ENCODE measurements around the gene ELL.

ELL gene

GRCh38 chr19:18423258-18424020 lies 98.4 kb downstream of the ELL start:
- peaks cover 61% of the 10 kb centered on the region for H3K36me3 Mint-ChIP-seq (ENCODE audit: insufficient read depth)

GRCh38 chr19:18422530-18423191 lies 99.2 kb downstream of the ELL start:
- DNase-seq (peak in 1 of 3 experiments; percentile 44), ATAC-seq (replicated peaks) (peak; percentile 10)
- Mint-ChIP-seq H3K27ac (peak overlapping the region; percentile 93 to 95), H3K36me3 (ENCODE audit: insufficient read depth) (peaks cover 60% of the 10 kb centered on the region), H3K27me3 (no peaks in the 10 kb centered on the region), H3K4me1 (ENCODE audit: low read depth in 2 of 2) (peaks cover 71 to 73% of the 10 kb centered on the region in 2 donors), H3K4me3 (peak overlapping the region; percentile 88 to 93), H3K9me3 (no peaks in the 10 kb centered on the region)

More at GRCh38 chr19:18423258-18424020, 98.4 kb downstream of the ELL start:
- Mint-ChIP-seq H3K9me3 (no peaks in the 10 kb centered on the region), H3K27me3 (no peaks in the 10 kb centered on the region), H3K4me3 (peak overlapping the region; percentile 88 to 93), H3K4me1 (ENCODE audit: low read depth in 2 of 2) (peaks cover 64 to 66% of the 10 kb centered on the region in 2 donors), H3K27ac (peak overlapping the region; percentile 93 to 95)
- DNase-seq (no peak), ATAC-seq (replicated peaks) (no peak)

DNA sequence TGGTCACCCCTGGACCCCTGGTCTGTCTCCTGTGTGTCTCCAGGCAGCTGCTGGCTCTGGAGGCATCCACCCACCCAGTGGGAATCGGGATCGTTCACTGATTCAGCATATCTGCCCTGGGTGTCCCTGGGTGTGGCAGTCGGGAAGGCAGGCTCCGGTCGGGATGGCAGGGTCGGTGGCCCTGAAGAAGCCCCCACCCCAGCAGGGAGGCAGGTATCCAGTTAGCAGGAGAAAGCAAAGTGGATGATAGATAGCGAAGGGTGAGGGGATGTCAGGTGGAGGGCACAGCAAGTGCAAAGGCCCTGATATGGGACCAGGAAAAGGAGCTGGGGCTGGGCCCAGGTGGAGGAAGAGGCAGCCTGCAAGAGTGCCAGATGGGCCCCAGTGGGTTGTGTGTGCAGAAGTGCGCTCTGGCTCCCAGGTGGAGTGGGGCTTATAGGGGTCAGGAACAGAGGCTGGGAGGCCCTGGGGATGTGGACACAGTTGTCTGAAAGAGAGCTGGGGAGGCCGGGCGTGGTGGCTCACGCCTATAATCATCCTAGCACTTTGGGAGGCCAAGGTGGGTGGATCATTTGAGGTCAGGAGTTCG lies 100.4 kb downstream of the ELL start:
- Mint-ChIP-seq H3K36me3 (ENCODE audit: insufficient read depth) (peaks cover 59% of the 10 kb centered on the region), H3K27me3 (no peaks in the 10 kb centered on the region), H3K9me3 (no peaks in the 10 kb centered on the region), H3K4me1 (ENCODE audit: low read depth in 2 of 2) (peaks cover 75 to 83% of the 10 kb centered on the region in 2 donors), H3K27ac (peak overlapping the region; percentile 92 to 95), H3K4me3 (peak overlapping the region; percentile 88 to 93)
- DNase-seq (peak in 1 of 3 experiments; percentile 18), ATAC-seq (replicated peaks) (no peak)

DNA sequence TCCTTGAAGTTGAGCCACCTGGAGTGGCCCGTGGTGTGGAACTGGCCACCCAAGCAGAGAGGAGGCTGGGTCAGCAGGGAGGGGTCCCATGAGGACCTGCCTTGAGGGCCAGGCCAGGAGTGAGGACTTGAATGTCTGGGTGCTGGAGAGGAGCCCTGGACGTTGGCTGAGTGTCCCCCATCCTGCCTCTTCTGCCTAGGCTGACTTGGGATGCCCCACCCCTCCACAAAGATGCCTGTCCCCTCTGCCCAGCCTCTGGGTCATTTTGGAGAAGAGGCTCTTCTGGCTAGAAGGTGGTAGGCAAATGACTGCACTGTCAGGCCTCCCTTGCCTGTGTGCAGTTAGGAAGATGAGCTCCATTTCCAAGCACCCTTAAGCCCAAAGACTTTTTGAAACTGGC lies 100.9 kb downstream of the ELL start:
- peak overlapping the region; percentile 88 to 93 for H3K4me3 Mint-ChIP-seq
- H3K27ac Mint-ChIP-seq, result peak overlapping the region; percentile 92 to 95
- H3K27me3 Mint-ChIP-seq, result no peaks in the 10 kb centered on the region
- peaks cover 75 to 85% of the 10 kb centered on the region in 2 donors for H3K4me1 Mint-ChIP-seq (ENCODE audit: low read depth in 2 of 2)
- no peaks in the 10 kb centered on the region for H3K9me3 Mint-ChIP-seq
- DNase-seq, result no peak
- peaks cover 58% of the 10 kb centered on the region for H3K36me3 Mint-ChIP-seq (ENCODE audit: insufficient read depth)
- no peak for ATAC-seq (replicated peaks)

GRCh38 chr19:18419699-18420460 lies 102.0 kb downstream of the ELL start:
- Mint-ChIP-seq H3K27me3 (no peaks in the 10 kb centered on the region), H3K9me3 (no peaks in the 10 kb centered on the region), H3K4me3 (peak overlapping the region; percentile 88 to 93), H3K36me3 (ENCODE audit: insufficient read depth) (peaks cover 51% of the 10 kb centered on the region), H3K27ac (peak overlapping the region; percentile 92 to 95), H3K4me1 (ENCODE audit: low read depth in 2 of 2) (peaks cover 72 to 86% of the 10 kb centered on the region in 2 donors)
- ATAC-seq (replicated peaks), result peak; percentile 37
- DNase-seq, result peak; percentile 56 to 59 (median 57)

GRCh38 chr19:18419195-18419698 lies 102.6 kb downstream of the ELL start, which contains the start of gene SSBP4:
Gene SSBP4 (plus strand): TSS chr19:18419398. CDS start chr19:18419649, 251 bp downstream.
- no peaks in the 10 kb centered on the region for H3K9me3 Mint-ChIP-seq
- H3K4me1 Mint-ChIP-seq (ENCODE audit: low read depth in 2 of 2), result peaks cover 73 to 86% of the 10 kb centered on the region in 2 donors
- peak within 1 kb of the TSS; percentile 88 to 93 for H3K4me3 Mint-ChIP-seq
- DNase-seq (peak; percentile 71 to 76 (median 75)), ATAC-seq (replicated peaks) (peak; percentile 55)
- H3K36me3 Mint-ChIP-seq (ENCODE audit: insufficient read depth), result peaks cover 51% of the 10 kb centered on the region
- H3K27ac Mint-ChIP-seq, result peak within 1 kb of the TSS; percentile 96 to 97
- H3K27me3 Mint-ChIP-seq, result no peaks in the 10 kb centered on the region

GRCh38 chr19:18418483-18419194 lies 103.2 kb downstream of the ELL start:
- Mint-ChIP-seq H3K4me3 (peak overlapping the region; percentile 88 to 93), H3K27me3 (no peaks in the 10 kb centered on the region), H3K9me3 (no peaks in the 10 kb centered on the region), H3K4me1 (ENCODE audit: low read depth in 2 of 2) (peaks cover 70 to 83% of the 10 kb centered on the region in 2 donors), H3K27ac (peak overlapping the region; percentile 96 to 97), H3K36me3 (ENCODE audit: insufficient read depth) (peaks cover 51% of the 10 kb centered on the region)
- peak; percentile 48 for ATAC-seq (replicated peaks)
- peak; percentile 56 to 64 (median 56) for DNase-seq

DNA sequence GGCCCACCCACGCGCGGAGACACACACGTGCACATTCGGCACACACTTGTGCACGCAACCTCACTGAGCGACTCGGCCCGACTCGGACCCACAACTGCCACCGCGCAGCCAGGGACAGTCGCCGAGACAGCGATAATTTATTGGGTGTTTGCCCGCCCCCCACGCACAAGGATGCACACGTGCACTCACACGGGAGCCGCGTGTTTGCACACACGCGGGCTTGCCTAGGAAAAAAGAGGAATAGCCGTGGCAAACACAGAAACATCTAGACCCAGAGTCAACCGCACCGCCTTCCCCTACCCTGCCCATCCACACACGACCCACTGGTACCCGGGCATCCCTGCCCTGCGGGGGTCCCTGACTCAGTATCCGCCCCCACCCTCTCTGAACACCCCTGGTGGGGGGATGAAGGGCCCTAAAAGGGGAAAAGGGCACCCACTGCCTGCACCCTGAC lies 103.8 kb downstream of the ELL start:
- no peaks in the 10 kb centered on the region for H3K27me3 Mint-ChIP-seq
- peaks cover 65 to 77% of the 10 kb centered on the region in 2 donors for H3K4me1 Mint-ChIP-seq (ENCODE audit: low read depth in 2 of 2)
- peaks cover 51% of the 10 kb centered on the region for H3K36me3 Mint-ChIP-seq (ENCODE audit: insufficient read depth)
- ATAC-seq (replicated peaks) (no peak), DNase-seq (no peak)
- H3K27ac Mint-ChIP-seq, result peak overlapping the region; percentile 96 to 97
- peak overlapping the region; percentile 88 to 93 for H3K4me3 Mint-ChIP-seq
- H3K9me3 Mint-ChIP-seq, result no peaks in the 10 kb centered on the region

DNA sequence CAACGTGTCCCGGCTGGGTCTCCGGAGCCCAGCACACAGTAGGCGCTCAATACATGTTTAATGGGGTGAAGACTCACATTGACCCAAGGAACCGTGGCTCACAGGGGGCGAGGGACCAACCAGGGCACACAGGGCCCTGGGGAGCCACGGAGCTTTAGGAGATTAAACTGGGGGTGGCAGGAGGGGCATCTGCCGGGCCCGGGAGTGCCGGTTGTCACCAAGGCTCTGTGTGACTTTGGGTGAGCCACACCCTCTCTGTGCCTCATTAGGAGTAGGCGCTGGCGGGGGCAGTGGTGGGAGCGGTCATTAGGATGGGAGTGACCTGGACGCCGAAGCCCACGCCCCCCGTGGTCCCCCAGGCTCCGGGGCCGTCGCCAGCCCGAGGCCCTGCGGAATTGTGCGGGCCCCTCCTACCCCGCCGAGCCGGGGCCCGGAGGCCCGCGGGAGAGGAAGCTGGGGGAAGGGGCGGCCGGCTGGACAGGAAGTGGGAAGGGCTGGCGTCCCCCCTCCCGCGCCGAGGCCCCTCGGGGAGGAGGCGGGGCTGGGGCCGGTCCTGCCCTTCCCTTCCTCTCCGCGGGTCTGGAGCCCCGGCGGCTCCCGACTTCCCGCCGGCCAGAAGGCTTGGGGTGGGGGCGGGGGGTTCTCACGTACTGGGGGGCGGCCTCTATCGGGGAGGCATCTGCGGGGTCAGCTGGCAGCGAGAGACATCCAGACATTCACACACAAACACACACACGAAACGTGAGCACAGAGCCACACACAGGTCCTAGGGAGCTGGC lies 104.4 kb downstream of the ELL start:
- H3K4me3 Mint-ChIP-seq, result peak overlapping the region; percentile 88 to 93
- ATAC-seq (replicated peaks) (no peak), DNase-seq (no peak)
- peaks cover 58 to 72% of the 10 kb centered on the region in 2 donors for H3K4me1 Mint-ChIP-seq (ENCODE audit: low read depth in 2 of 2)
- H3K27ac Mint-ChIP-seq, result peak overlapping the region; percentile 97
- H3K9me3 Mint-ChIP-seq, result no peaks in the 10 kb centered on the region
- H3K27me3 Mint-ChIP-seq, result no peaks in the 10 kb centered on the region
- H3K36me3 Mint-ChIP-seq (ENCODE audit: insufficient read depth), result peaks cover 45% of the 10 kb centered on the region

DNA sequence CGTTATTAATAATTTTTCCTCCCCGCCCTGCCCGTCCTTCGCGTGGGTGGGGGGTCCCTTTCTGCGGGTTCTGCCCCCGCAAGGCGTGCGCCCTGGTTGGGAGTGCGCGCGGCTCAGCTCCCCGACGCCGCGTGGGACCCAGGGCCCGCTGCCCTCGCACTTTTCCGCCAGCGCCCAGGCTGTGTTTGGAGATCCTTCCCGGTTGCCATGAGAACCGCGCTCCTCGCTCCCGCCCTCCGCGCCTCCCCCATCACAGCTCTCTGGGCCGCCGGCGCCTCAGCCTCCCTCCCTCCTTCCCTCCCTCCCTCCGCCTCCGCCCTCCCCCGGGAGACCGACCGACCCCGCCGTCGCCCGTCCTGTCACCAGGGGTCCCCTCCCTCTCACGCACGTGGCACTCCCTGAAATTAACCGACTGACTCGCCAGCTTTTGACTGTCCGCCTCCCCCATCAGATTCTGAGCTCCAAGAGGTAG lies 105.1 kb downstream of the ELL start:
- Mint-ChIP-seq H3K4me3 (peak overlapping the region; percentile 88 to 93), H3K36me3 (ENCODE audit: insufficient read depth) (peaks cover 39% of the 10 kb centered on the region), H3K9me3 (no peaks in the 10 kb centered on the region), H3K27me3 (no peaks in the 10 kb centered on the region), H3K27ac (peak overlapping the region; percentile 90 to 97), H3K4me1 (ENCODE audit: low read depth in 2 of 2) (peaks cover 53 to 67% of the 10 kb centered on the region in 2 donors)
- ATAC-seq (replicated peaks) (peak; percentile 30), DNase-seq (peak; percentile 65 to 73 (median 71))

DNA sequence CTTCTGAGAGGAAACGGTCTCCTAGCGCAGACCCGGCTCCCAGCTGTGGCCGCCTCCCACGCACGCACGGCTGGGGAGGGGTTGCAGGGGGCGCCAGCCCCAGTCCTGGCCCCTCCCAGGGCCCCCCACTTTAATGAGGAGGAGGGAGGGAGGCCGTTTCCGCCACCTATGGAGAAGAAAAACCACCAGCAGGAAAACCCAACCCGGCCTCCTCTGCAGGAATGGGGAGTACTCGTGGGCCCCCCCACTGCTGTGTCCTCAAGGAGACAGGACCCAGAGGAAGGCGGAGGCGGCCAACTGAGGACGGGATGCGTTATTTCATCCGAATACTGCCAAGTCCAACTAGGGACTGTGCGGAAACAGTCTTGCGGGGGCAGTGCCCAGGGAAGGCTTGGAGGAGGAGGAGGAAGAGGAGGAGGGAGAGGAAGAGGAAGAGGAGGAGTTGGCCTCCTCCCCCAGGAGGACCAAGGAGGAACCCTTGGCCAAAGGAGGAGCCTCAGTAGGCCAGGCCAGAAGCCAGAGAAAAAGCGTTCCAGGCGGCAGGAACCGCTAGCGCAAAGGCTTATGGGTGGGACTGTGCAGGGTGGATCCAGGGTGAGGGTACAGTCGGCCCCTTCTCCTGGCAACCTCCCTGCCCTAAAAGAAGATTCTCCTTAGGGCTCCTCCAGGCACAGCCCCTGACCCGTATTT lies 106.5 kb downstream of the ELL start:
- ATAC-seq (replicated peaks) (no peak), DNase-seq (no peak)
- no peaks in the 10 kb centered on the region for H3K27me3 Mint-ChIP-seq
- H3K27ac Mint-ChIP-seq, result peak overlapping the region; percentile 83 to 86
- peaks cover 36% of the 10 kb centered on the region for H3K36me3 Mint-ChIP-seq (ENCODE audit: insufficient read depth)
- H3K9me3 Mint-ChIP-seq, result no peaks in the 10 kb centered on the region
- H3K4me1 Mint-ChIP-seq (ENCODE audit: low read depth in 2 of 2), result peaks cover 43 to 58% of the 10 kb centered on the region in 2 donors
- peak overlapping the region; percentile 29 to 93 for H3K4me3 Mint-ChIP-seq
